ENCODE measurements around the gene NKAIN2. TPM values are rescaled to one million over a fixed set of nuclear protein-coding genes. Genes with fewer than 3 reads are reported as not detected.

Gene NKAIN2
- total RNA-seq, 2 donors from 2014 or later: 0.29 TPM; not detected in 1

DNA sequence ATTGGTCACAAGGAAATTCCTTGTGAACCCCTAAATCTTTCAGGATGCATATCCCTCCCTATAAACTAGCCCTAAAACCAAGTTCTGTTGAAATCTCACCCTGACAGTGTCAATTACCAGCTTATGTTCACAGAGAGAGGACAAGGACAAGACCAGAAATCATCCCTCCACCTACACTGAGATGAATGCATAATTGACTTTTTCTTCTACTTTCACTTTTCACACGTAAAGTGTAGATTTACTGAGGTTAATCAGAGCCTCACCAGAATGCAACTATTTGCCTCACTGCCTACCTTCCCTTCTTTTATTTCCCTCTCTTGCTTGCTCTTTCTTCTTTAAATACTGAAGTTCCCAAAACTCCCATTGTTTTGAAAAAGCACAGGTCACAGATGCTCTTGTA, 15.3 kb upstream of the NKAIN2 start:
- no peaks in the 10 kb centered on the region for H3K27me3 Mint-ChIP-seq (ENCODE audit: insufficient read depth)

DNA sequence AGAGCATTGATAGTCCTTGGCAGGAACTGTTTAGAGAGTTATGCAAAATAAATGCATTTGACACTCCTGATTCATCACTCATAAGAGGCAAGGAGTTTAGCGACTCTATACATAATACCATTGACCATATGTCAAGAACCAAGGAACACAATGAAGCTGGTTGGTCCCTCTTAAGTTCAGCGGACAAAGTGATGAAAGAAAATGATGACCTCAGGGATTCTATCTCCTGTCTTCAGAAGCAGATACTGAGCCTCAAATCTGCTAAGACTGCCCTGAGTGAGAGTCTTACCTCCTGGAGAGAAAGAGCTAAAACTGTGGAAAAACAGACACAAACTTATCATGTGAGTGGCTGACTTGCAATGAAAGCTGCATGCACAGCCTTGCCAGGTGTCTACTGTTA, 9.5 kb upstream of the NKAIN2 start:
- H3K4me1 ChIP-seq (ENCODE audit: control insufficient read depth, insufficient read depth, low read length): no peaks in the 10 kb centered on the region
- H3K27me3 ChIP-seq (ENCODE audit: control insufficient read depth, insufficient read depth, low read length, poor library complexity, severe bottlenecking): no peaks in the 10 kb centered on the region
- no peak overlapping the region for H3K27ac ChIP-seq (ENCODE audit: low read depth, low read length)
- TF ChIP-seq, protein P1, sequence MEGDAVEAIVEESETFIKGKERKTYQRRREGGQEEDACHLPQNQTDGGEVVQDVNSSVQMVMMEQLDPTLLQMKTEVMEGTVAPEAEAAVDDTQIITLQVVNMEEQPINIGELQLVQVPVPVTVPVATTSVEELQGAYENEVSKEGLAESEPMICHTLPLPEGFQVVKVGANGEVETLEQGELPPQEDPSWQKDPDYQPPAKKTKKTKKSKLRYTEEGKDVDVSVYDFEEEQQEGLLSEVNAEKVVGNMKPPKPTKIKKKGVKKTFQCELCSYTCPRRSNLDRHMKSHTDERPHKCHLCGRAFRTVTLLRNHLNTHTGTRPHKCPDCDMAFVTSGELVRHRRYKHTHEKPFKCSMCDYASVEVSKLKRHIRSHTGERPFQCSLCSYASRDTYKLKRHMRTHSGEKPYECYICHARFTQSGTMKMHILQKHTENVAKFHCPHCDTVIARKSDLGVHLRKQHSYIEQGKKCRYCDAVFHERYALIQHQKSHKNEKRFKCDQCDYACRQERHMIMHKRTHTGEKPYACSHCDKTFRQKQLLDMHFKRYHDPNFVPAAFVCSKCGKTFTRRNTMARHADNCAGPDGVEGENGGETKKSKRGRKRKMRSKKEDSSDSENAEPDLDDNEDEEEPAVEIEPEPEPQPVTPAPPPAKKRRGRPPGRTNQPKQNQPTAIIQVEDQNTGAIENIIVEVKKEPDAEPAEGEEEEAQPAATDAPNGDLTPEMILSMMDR (conservative IDR thresholded peaks at IDR 0.05): no peak
- no peaks in the 10 kb centered on the region for H3K4me1 Mint-ChIP-seq
- peaks cover 2% of the 10 kb centered on the region for H3K36me3 Mint-ChIP-seq (ENCODE audit: low read depth)
- peaks cover 16% of the 10 kb centered on the region for H3K27me3 Mint-ChIP-seq (ENCODE audit: insufficient read depth)
- peaks cover 13% of the 10 kb centered on the region for H3K9me3 ChIP-seq (ENCODE audit: control insufficient read depth, low read length)
- WGBS, 2 experiments (ENCODE audit: insufficient coverage in 1 of 2, insufficient read length in 1 of 2): 96 to 100% methylated on average over 1 to 2 of the region's 2 CpGs
- H3K27ac Mint-ChIP-seq: no peak overlapping the region
- no peak overlapping the region for H3K4me3 ChIP-seq (ENCODE audit: low read length)
- DNase-seq: no peak
- H3K36me3 ChIP-seq (ENCODE audit: control insufficient read depth, insufficient read depth, low read length): no peaks in the 10 kb centered on the region
- no peak overlapping the region for H3K4me3 Mint-ChIP-seq
- peaks cover 15% of the 10 kb centered on the region for H3K9me3 Mint-ChIP-seq
- H3K9ac ChIP-seq (ENCODE audit: extremely low read depth, low read length, poor library complexity, severe bottlenecking): no peak overlapping the region

More for the DNA sequence above, 15.3 kb upstream of the NKAIN2 start:
- TF ChIP-seq, protein P1 (conservative IDR thresholded peaks at IDR 0.05): no peak
- Mint-ChIP-seq H3K4me1 (no peaks in the 10 kb centered on the region), H3K27ac (no peak overlapping the region), H3K36me3 (ENCODE audit: low read depth) (no peaks in the 10 kb centered on the region), H3K9me3 (no peaks in the 10 kb centered on the region), H3K4me3 (no peak overlapping the region)
- H3K9me3 ChIP-seq (ENCODE audit: control insufficient read depth, low read length): no peaks in the 10 kb centered on the region
- no peaks in the 10 kb centered on the region for H3K36me3 ChIP-seq (ENCODE audit: control insufficient read depth, insufficient read depth, low read length)
- no peak overlapping the region for H3K9ac ChIP-seq (ENCODE audit: extremely low read depth, low read length, poor library complexity, severe bottlenecking)
- H3K27me3 ChIP-seq (ENCODE audit: control insufficient read depth, insufficient read depth, low read length, poor library complexity, severe bottlenecking): no peaks in the 10 kb centered on the region
- no peak overlapping the region for H3K27ac ChIP-seq (ENCODE audit: low read depth, low read length)
- WGBS, 2 experiments (ENCODE audit: insufficient coverage in 1 of 2, insufficient read length in 1 of 2): 86 to 95% methylated on average over 1 of the region's 1 CpG
- no peak overlapping the region for H3K4me3 ChIP-seq (ENCODE audit: low read length)
- H3K4me1 ChIP-seq (ENCODE audit: control insufficient read depth, insufficient read depth, low read length): no peaks in the 10 kb centered on the region
- no peak for DNase-seq

DNA sequence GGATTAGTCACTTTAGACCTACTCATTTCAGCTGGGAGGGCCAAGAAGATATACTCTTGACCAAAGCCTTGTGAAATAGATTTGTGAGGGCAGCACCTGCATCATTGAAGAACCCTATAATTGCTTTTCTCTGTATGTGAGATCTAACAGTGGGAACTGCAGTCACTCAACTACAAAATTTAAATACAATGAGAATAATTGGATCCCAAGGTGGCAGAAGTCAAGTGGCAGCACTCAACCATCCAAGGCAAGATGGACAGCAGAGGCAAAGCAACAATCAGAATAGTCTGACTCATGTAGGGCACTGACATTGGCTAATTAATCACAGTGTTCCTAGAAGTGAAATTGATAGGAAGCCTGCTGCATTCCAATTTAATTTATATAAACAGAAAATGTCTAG, 8.9 kb upstream of the NKAIN2 start:
- no peak overlapping the region for H3K4me3 Mint-ChIP-seq
- no peak overlapping the region for H3K9ac ChIP-seq (ENCODE audit: extremely low read depth, low read length, poor library complexity, severe bottlenecking)
- peaks cover 2% of the 10 kb centered on the region for H3K36me3 Mint-ChIP-seq (ENCODE audit: low read depth)
- H3K27ac ChIP-seq (ENCODE audit: low read depth, low read length): no peak overlapping the region
- no peaks in the 10 kb centered on the region for H3K27me3 ChIP-seq (ENCODE audit: control insufficient read depth, insufficient read depth, low read length, poor library complexity, severe bottlenecking)
- TF ChIP-seq, protein P1 (conservative IDR thresholded peaks at IDR 0.05): no peak
- no peak overlapping the region for H3K27ac Mint-ChIP-seq
- H3K27me3 Mint-ChIP-seq (ENCODE audit: insufficient read depth): peaks cover 20% of the 10 kb centered on the region
- H3K9me3 Mint-ChIP-seq: peaks cover 15% of the 10 kb centered on the region
- no peak overlapping the region for H3K4me3 ChIP-seq (ENCODE audit: low read length)
- H3K4me1 ChIP-seq (ENCODE audit: control insufficient read depth, insufficient read depth, low read length): no peaks in the 10 kb centered on the region
- H3K4me1 Mint-ChIP-seq: no peaks in the 10 kb centered on the region
- H3K36me3 ChIP-seq (ENCODE audit: control insufficient read depth, insufficient read depth, low read length): no peaks in the 10 kb centered on the region
- peaks cover 13% of the 10 kb centered on the region for H3K9me3 ChIP-seq (ENCODE audit: control insufficient read depth, low read length)
- DNase-seq: no peak
